WTC11 (cell line): ENCODE data around the gene CHKB. TPM values are rescaled to one million over a fixed set of nuclear protein-coding genes. Genes with fewer than 3 reads are reported as not detected.

Experiments
- ATAC-seq: fragments of 200-7000 bp; cut with Tn5 transposase; 2 replicates; pipeline ENCODE4 v1.10.0; 2021; ENCODE audit warnings: mild to moderate bottlenecking, moderate library complexity
- CTCF ChIA-PET: fragments of 300-600 bp; sonication (Branson Sonifier 250); formaldehyde crosslinking; loops from one replicate; lab custom pipeline; 2021; ENCODE audit warnings: antibody characterized with exemption; lab: Charles Lee
- POLR2A ChIA-PET: fragments of 350-600 bp; sonication (Branson Sonifier 250); formaldehyde crosslinking; loops from one replicate; lab custom pipeline; 2021; ENCODE audit warnings: antibody characterized with exemption; lab: Charles Lee
- DNase-seq: peaks from one replicate; pipeline ENCODE4 v3.0.0; 2021; ENCODE audit warnings: low spot score
- H3K27ac Mint-ChIP-seq: 2 replicates; pipeline ENCODE4 v1.8.0; 2021; ENCODE audit warnings: mixed read lengths
- H3K27me3 Mint-ChIP-seq: 2 replicates; pipeline ENCODE4 v1.8.0; 2021; ENCODE audit warnings: low read depth, mild to moderate bottlenecking, moderate library complexity, mixed read lengths
- H3K36me3 Mint-ChIP-seq: 2 replicates; pipeline ENCODE4 v1.8.0; 2021; ENCODE audit warnings: mixed read lengths
- H3K4me1 Mint-ChIP-seq: 2 replicates; pipeline ENCODE4 v1.8.0; 2022; ENCODE audit warnings: mixed read lengths
- H3K4me3 Mint-ChIP-seq: 2 replicates; pipeline ENCODE4 v1.8.0; 2021; ENCODE audit warnings: mild to moderate bottlenecking, moderate library complexity, mixed read lengths
- H3K9me3 Mint-ChIP-seq: 2 replicates; pipeline ENCODE4 v1.8.0; 2021; ENCODE audit warnings: mixed read lengths
- FOXJ3 ChIP-seq: sonication (generic); formaldehyde crosslinking; IDR thresholded peaks from 2 replicates; pipeline ENCODE4 v1.9.0; 2021; ENCODE audit warnings: missing genetic modification reagents, mild to moderate bottlenecking, borderline replicate concordance
- NR1H2 ChIP-seq: sonication (generic); formaldehyde crosslinking; IDR thresholded peaks from 2 replicates; pipeline ENCODE4 v1.9.0; 2021; ENCODE audit warnings: mild to moderate bottlenecking, moderate library complexity, missing genetic modification reagents
- NR2C2 ChIP-seq: sonication (generic); formaldehyde crosslinking; IDR thresholded peaks from 2 replicates; pipeline ENCODE4 v1.8.0; 2022; ENCODE audit warnings: mild to moderate bottlenecking, missing genetic modification reagents
- OVOL2 ChIP-seq: fragments of 250-450 bp; sonication (Bioruptor Pico); IDR thresholded peaks from 2 replicates; pipeline ENCODE4 v1.9.0; 2021; ENCODE audit warnings: mild to moderate bottlenecking, borderline replicate concordance
- PRRX2 ChIP-seq: fragments of 250-450 bp; sonication (Bioruptor Pico); IDR thresholded peaks from 2 replicates; pipeline ENCODE4 v1.8.0; 2021; ENCODE audit warnings: mild to moderate bottlenecking
- SMAD4 ChIP-seq: sonication (generic); formaldehyde crosslinking; IDR thresholded peaks from 2 replicates; pipeline ENCODE4 v1.8.0; 2022; ENCODE audit warnings: mild to moderate bottlenecking, missing genetic modification reagents
- ZNF138 ChIP-seq: sonication (generic); formaldehyde crosslinking; conservative IDR thresholded peaks from 2 replicates; pipeline ENCODE4 v1.8.1; 2022; ENCODE audit warnings: mild to moderate bottlenecking, moderate library complexity, missing genetic modification reagents
- ZNF263 ChIP-seq: sonication (generic); formaldehyde crosslinking; IDR thresholded peaks from 2 replicates; pipeline ENCODE4 v1.8.1; 2022; ENCODE audit warnings: low read depth, mild to moderate bottlenecking, moderate library complexity, missing genetic modification reagents
- ZNF423 ChIP-seq: fragments of 250-450 bp; sonication (Bioruptor Pico); IDR thresholded peaks from 2 replicates; pipeline ENCODE4 v2.1.2; 2022; ENCODE audit warnings: mild to moderate bottlenecking, moderate library complexity
- total RNA-seq: library from RNA; stranded (reverse); gene quantifications from 3 replicates; pipeline ENCODE4 v1.2.3, GENCODE V29; 2021
- TF ChIP-seq, protein P1 (sequence below): sonication (generic); formaldehyde crosslinking; IDR thresholded peaks from 2 replicates; pipeline ENCODE4 v1.8.1; 2022; ENCODE audit warnings: missing genetic modification reagents, borderline replicate concordance
- TF ChIP-seq, protein P2 (sequence below): sonication (generic); formaldehyde crosslinking; IDR thresholded peaks from 2 replicates; pipeline ENCODE4 v1.8.1; 2023; ENCODE audit warnings: mild to moderate bottlenecking, missing genetic modification reagents, moderate library complexity
- TF ChIP-seq, protein P3 (sequence below): sonication (generic); formaldehyde crosslinking; IDR thresholded peaks from 2 replicates; pipeline ENCODE4 v1.8.0; 2023; ENCODE audit warnings: missing genetic modification reagents, mild to moderate bottlenecking, borderline replicate concordance
- TF ChIP-seq, protein P4 (sequence below): sonication (generic); formaldehyde crosslinking; IDR thresholded peaks from 2 replicates; pipeline ENCODE4 v1.8.0; 2022; ENCODE audit warnings: mild to moderate bottlenecking, missing genetic modification reagents
- TF ChIP-seq, protein P5 (sequence below): sonication (generic); formaldehyde crosslinking; IDR thresholded peaks from 2 replicates; pipeline ENCODE4 v1.8.1; 2022; ENCODE audit warnings: mild to moderate bottlenecking, missing genetic modification reagents, moderate library complexity, borderline replicate concordance
- TF ChIP-seq, protein P6 (sequence below): fragments of 250-450 bp; sonication (Bioruptor Pico); IDR thresholded peaks from 2 replicates; pipeline ENCODE4 v1.9.0; 2021; ENCODE audit warnings: mild to moderate bottlenecking
- TF ChIP-seq, protein P7 (sequence below): sonication (generic); formaldehyde crosslinking; IDR thresholded peaks from 2 replicates; pipeline ENCODE4 v1.8.1; 2023; ENCODE audit warnings: mild to moderate bottlenecking, missing genetic modification reagents, moderate library complexity

The CHKB gene
- total RNA-seq, 1 experiment from 2014 or later: 75.4 TPM

DNA sequence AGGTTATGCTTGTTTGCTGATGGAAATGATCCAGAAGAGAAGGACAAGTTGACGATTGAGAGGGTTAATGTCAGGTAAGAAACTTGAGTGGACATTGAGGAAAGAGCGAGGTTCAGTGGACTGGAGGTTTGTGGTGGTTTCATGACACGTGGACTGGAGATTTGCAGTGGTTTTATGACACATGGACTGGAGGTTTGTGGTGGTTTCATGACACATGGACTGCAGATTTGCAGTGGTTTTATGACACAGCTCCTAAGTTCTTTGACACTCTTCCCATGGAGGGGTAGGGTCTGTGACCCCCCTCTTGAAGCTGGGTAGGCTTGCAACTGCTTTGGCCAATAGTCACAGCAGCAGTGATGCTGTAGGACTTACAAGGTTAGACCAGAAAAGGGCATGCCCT, 12.5 kb upstream of the CHKB start:
- CTCF ChIA-PET: no interaction called here
- H3K9me3 Mint-ChIP-seq: no peaks in the 10 kb centered on the region
- DNase-seq: no peak
- H3K4me1 Mint-ChIP-seq: peaks cover 3% of the 10 kb centered on the region; the same call in 1 of the 2 replicates
- TF ChIP-seq, protein P1, sequence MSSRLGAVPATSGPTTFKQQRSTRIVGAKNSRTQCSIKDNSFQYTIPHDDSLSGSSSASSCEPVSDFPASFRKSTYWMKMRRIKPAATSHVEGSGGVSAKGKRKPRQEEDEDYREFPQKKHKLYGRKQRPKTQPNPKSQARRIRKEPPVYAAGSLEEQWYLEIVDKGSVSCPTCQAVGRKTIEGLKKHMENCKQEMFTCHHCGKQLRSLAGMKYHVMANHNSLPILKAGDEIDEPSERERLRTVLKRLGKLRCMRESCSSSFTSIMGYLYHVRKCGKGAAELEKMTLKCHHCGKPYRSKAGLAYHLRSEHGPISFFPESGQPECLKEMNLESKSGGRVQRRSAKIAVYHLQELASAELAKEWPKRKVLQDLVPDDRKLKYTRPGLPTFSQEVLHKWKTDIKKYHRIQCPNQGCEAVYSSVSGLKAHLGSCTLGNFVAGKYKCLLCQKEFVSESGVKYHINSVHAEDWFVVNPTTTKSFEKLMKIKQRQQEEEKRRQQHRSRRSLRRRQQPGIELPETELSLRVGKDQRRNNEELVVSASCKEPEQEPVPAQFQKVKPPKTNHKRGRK (CRISPR knock-in tag): no peak
- no peak for TF ChIP-seq NR2C2 (CRISPR knock-in tag)
- no peak for TF ChIP-seq SMAD4
- TF ChIP-seq, protein P2, sequence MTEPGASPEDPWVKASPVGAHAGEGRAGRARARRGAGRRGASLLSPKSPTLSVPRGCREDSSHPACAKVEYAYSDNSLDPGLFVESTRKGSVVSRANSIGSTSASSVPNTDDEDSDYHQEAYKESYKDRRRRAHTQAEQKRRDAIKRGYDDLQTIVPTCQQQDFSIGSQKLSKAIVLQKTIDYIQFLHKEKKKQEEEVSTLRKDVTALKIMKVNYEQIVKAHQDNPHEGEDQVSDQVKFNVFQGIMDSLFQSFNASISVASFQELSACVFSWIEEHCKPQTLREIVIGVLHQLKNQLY: no peak
- TF ChIP-seq ZNF263 (CRISPR knock-in tag): no peak
- TF ChIP-seq, protein P3, sequence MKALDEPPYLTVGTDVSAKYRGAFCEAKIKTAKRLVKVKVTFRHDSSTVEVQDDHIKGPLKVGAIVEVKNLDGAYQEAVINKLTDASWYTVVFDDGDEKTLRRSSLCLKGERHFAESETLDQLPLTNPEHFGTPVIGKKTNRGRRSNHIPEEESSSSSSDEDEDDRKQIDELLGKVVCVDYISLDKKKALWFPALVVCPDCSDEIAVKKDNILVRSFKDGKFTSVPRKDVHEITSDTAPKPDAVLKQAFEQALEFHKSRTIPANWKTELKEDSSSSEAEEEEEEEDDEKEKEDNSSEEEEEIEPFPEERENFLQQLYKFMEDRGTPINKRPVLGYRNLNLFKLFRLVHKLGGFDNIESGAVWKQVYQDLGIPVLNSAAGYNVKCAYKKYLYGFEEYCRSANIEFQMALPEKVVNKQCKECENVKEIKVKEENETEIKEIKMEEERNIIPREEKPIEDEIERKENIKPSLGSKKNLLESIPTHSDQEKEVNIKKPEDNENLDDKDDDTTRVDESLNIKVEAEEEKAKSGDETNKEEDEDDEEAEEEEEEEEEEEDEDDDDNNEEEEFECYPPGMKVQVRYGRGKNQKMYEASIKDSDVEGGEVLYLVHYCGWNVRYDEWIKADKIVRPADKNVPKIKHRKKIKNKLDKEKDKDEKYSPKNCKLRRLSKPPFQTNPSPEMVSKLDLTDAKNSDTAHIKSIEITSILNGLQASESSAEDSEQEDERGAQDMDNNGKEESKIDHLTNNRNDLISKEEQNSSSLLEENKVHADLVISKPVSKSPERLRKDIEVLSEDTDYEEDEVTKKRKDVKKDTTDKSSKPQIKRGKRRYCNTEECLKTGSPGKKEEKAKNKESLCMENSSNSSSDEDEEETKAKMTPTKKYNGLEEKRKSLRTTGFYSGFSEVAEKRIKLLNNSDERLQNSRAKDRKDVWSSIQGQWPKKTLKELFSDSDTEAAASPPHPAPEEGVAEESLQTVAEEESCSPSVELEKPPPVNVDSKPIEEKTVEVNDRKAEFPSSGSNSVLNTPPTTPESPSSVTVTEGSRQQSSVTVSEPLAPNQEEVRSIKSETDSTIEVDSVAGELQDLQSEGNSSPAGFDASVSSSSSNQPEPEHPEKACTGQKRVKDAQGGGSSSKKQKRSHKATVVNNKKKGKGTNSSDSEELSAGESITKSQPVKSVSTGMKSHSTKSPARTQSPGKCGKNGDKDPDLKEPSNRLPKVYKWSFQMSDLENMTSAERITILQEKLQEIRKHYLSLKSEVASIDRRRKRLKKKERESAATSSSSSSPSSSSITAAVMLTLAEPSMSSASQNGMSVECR (CRISPR knock-in tag): no peak
- no peak for TF ChIP-seq PRRX2 (CRISPR knock-in tag)
- TF ChIP-seq OVOL2 (CRISPR knock-in tag): no peak
- no peak for TF ChIP-seq ZNF138 (CRISPR knock-in tag)
- no peak for TF ChIP-seq NR1H2 (CRISPR knock-in tag)
- TF ChIP-seq, protein P4, sequence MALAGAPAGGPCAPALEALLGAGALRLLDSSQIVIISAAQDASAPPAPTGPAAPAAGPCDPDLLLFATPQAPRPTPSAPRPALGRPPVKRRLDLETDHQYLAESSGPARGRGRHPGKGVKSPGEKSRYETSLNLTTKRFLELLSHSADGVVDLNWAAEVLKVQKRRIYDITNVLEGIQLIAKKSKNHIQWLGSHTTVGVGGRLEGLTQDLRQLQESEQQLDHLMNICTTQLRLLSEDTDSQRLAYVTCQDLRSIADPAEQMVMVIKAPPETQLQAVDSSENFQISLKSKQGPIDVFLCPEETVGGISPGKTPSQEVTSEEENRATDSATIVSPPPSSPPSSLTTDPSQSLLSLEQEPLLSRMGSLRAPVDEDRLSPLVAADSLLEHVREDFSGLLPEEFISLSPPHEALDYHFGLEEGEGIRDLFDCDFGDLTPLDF: no peak
- TF ChIP-seq FOXJ3: no peak
- ATAC-seq: no peak
- H3K27ac Mint-ChIP-seq: no peak overlapping the region
- H3K27me3 Mint-ChIP-seq: peaks cover 57% of the 10 kb centered on the region
- H3K36me3 Mint-ChIP-seq: no peaks in the 10 kb centered on the region
- H3K4me3 Mint-ChIP-seq: no peak overlapping the region
- POLR2A ChIA-PET: no interaction called here

DNA sequence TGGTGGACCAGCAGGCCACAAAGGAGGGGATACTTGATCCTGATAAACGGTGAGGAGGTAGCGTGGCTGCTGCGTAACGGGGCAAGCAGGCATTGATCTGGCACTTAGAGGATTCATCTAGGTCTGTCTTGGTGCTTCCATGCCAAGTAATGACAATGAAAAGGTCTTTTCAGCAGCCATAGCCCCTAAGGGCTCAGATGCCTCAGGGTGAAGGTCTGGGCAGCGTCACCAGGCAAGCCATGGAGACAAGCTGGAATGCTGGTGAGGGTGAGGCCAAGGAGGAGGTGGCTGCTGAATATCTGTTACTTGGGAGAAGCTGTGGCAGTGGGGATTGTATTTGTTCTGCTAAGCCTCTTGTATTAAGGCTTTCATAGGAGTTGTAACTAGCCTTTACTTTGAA, 4.8 kb upstream of the CHKB start:
- H3K4me1 Mint-ChIP-seq: peaks cover 6% of the 10 kb centered on the region
- peaks cover 36% of the 10 kb centered on the region for H3K27me3 Mint-ChIP-seq
- no peaks in the 10 kb centered on the region for H3K36me3 Mint-ChIP-seq
- H3K27ac Mint-ChIP-seq: no peak overlapping the region
- no peak overlapping the region for H3K4me3 Mint-ChIP-seq
- ATAC-seq (no peak), DNase-seq (no peak)
- ChIA-PET POLR2A (no interaction called here), CTCF (interaction anchor here (1.1 to 2.7 kb wide), 2 partner anchors 17 to 62 kb away, joined by 3 to 9 read pairs; partner anchors contain the start of gene SCO2)
- no peaks in the 10 kb centered on the region for H3K9me3 Mint-ChIP-seq
- TF ChIP-seq, protein P3 (CRISPR knock-in tag): no peak
- TF ChIP-seq, protein P5, sequence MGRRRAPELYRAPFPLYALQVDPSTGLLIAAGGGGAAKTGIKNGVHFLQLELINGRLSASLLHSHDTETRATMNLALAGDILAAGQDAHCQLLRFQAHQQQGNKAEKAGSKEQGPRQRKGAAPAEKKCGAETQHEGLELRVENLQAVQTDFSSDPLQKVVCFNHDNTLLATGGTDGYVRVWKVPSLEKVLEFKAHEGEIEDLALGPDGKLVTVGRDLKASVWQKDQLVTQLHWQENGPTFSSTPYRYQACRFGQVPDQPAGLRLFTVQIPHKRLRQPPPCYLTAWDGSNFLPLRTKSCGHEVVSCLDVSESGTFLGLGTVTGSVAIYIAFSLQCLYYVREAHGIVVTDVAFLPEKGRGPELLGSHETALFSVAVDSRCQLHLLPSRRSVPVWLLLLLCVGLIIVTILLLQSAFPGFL (CRISPR knock-in tag): no peak
- TF ChIP-seq, protein P6, sequence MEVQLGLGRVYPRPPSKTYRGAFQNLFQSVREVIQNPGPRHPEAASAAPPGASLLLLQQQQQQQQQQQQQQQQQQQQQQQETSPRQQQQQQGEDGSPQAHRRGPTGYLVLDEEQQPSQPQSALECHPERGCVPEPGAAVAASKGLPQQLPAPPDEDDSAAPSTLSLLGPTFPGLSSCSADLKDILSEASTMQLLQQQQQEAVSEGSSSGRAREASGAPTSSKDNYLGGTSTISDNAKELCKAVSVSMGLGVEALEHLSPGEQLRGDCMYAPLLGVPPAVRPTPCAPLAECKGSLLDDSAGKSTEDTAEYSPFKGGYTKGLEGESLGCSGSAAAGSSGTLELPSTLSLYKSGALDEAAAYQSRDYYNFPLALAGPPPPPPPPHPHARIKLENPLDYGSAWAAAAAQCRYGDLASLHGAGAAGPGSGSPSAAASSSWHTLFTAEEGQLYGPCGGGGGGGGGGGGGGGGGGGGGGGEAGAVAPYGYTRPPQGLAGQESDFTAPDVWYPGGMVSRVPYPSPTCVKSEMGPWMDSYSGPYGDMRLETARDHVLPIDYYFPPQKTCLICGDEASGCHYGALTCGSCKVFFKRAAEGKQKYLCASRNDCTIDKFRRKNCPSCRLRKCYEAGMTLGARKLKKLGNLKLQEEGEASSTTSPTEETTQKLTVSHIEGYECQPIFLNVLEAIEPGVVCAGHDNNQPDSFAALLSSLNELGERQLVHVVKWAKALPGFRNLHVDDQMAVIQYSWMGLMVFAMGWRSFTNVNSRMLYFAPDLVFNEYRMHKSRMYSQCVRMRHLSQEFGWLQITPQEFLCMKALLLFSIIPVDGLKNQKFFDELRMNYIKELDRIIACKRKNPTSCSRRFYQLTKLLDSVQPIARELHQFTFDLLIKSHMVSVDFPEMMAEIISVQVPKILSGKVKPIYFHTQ (CRISPR knock-in tag): no peak
- TF ChIP-seq ZNF423: no peak
- TF ChIP-seq, protein P7, sequence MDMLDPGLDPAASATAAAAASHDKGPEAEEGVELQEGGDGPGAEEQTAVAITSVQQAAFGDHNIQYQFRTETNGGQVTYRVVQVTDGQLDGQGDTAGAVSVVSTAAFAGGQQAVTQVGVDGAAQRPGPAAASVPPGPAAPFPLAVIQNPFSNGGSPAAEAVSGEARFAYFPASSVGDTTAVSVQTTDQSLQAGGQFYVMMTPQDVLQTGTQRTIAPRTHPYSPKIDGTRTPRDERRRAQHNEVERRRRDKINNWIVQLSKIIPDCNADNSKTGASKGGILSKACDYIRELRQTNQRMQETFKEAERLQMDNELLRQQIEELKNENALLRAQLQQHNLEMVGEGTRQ: no peak
